PFSK-1 (cell line): Measurements from ENCODE around the gene MAML2.

Experiments
- FOXP2 ChIP-seq: optimal IDR thresholded peaks from 2 replicates; pipeline ENCODE3; 2011; ENCODE audit warnings: borderline replicate concordance, control low read depth, inconsistent platforms; ENCODE audit not compliant: insufficient read depth; ENCODE audit errors: extremely low read length, extremely low read depth
- POLR2AphosphoS5 ChIP-seq: IDR thresholded peaks from 2 replicates; pipeline ENCODE4 v1.6.1; 2012; ENCODE audit warnings: low read depth, mild to moderate bottlenecking, control low read depth, low read length, moderate library complexity
- SIN3A ChIP-seq: IDR thresholded peaks from 2 replicates; pipeline ENCODE4 v1.6.1; 2012; ENCODE audit warnings: mild to moderate bottlenecking, low read length, moderate library complexity, borderline replicate concordance; ENCODE audit not compliant: insufficient read depth
- TAF1 ChIP-seq: IDR thresholded peaks from 2 replicates; pipeline ENCODE4 v1.6.1; 2012; ENCODE audit warnings: low read length, control low read depth, borderline replicate concordance; ENCODE audit not compliant: insufficient read depth
- TF ChIP-seq, protein P1 (sequence below), 2 experiments: IDR thresholded peaks; 2 replicates each; pipeline versions ENCODE4 v1.6.1 to v1.8.0; 2011 to 2012; ENCODE audit warnings: low read depth in 2 of 2, low read length in 2 of 2, control low read depth in 1 of 2, inconsistent platforms in 1 of 2, mild to moderate bottlenecking in 1 of 2, moderate library complexity in 1 of 2; ENCODE audit not compliant: insufficient read depth in 1 of 2

MAML2 gene

DNA sequence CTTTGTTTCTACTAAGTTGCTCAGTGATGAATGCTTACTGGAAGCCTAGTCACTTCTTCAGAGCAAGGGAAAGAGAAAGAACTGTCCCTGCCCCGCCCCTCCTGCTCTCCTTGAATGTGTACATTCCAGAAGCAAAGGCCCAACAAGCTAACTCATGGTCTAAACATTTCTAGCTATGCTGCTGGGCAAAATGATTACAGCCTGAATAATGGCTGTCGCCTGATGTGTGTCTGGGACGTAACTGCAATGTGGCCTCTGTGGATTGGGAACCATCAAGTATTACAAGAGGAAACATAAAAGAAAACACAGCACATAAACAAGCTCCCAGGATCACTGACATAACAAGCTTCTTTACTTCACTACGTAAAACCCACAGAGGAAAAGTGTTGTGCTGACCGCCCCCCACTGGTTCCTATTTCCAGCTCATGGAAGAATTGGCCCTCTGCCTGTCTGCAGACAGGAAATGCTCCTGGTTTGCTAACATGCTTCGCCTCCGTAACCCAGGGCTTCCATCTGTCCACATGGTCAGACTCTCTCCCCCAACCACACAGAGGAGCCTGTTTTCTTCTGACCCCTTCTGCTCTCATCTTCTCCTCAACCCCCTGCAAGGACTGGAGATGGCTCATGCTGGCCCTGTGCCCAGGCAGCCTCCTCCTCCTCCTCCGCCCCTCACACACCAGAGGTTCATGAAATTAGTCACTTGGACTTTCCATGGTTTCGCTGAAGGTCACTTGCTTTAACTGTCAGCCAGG is 187.2 kb downstream of the MAML2 start:
- 0 out of 2 replicates have a peak, but pooled peaks have one; percentile 15 for TF ChIP-seq TAF1
- TF ChIP-seq, protein P1, sequence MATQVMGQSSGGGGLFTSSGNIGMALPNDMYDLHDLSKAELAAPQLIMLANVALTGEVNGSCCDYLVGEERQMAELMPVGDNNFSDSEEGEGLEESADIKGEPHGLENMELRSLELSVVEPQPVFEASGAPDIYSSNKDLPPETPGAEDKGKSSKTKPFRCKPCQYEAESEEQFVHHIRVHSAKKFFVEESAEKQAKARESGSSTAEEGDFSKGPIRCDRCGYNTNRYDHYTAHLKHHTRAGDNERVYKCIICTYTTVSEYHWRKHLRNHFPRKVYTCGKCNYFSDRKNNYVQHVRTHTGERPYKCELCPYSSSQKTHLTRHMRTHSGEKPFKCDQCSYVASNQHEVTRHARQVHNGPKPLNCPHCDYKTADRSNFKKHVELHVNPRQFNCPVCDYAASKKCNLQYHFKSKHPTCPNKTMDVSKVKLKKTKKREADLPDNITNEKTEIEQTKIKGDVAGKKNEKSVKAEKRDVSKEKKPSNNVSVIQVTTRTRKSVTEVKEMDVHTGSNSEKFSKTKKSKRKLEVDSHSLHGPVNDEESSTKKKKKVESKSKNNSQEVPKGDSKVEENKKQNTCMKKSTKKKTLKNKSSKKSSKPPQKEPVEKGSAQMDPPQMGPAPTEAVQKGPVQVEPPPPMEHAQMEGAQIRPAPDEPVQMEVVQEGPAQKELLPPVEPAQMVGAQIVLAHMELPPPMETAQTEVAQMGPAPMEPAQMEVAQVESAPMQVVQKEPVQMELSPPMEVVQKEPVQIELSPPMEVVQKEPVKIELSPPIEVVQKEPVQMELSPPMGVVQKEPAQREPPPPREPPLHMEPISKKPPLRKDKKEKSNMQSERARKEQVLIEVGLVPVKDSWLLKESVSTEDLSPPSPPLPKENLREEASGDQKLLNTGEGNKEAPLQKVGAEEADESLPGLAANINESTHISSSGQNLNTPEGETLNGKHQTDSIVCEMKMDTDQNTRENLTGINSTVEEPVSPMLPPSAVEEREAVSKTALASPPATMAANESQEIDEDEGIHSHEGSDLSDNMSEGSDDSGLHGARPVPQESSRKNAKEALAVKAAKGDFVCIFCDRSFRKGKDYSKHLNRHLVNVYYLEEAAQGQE (IDR thresholded peaks at IDR 0.05; ENCODE audit: insufficient read depth in 1 of 2, low read depth in 2 of 2, low read length in 2 of 2) = no peak
- peak; percentile 80 for TF ChIP-seq FOXP2
- peak; percentile 81; the same call in 1 of the 2 replicates for TF ChIP-seq SIN3A
- no peak for TF ChIP-seq POLR2AphosphoS5

DNA sequence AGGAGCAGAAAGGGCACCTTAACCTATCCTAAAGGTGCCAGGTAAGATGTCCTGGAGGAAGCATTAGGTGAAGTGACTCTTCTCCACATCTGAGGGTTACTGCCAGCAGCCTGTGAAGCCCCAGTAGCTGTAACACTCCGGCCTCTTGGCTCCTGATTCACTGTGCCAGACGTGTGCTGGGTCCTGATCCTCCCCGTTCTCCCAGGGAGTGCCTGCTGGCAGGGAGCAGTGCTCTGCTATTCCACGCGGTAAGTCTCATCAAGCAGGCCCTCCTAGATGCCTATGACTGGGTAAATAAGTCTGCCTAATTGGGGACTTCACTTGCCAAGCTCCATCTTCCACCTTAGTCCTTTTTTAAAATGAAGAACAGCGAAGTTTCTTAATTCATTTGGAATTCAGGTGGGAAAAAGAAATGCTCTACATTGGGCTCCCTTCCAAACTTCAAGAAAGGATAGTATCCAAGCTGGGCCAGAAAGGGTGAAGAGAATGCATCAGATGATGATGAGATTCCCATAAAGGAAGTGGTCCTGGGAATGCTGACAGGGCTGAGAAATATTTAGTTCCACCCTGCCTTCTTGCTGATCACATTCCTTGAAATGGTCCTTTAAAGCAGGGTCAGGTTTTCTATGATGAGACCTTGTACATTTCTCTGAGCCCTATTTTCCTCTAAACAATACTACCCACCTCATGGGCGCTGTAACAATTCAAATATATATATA is 188.0 kb downstream of the MAML2 start:
- TF ChIP-seq FOXP2 = no peak
- TF ChIP-seq, protein P1 (IDR thresholded peaks at IDR 0.05; ENCODE audit: insufficient read depth in 1 of 2, low read depth in 2 of 2, low read length in 2 of 2) = no peak

DNA sequence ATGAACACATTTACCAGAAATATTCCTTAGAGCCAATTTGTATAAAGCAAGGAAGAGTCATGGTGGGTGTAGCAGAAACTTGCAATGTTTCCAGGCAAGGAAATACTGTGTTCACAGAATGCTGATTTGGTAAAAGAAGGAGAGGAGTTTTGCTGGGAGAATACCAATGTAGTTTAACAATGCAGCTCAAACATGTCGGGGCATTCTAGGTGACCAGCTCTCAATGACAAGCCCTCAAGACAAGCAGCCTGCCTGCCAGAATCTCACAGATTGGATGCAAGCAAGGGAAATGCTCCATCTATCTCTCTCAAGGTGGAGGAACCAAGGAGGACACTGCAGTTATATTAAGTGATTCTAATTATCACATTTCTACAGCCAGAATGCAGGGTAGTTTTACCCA is 190.4 kb downstream of the MAML2 start:
- TF ChIP-seq POLR2AphosphoS5 (no peak), SIN3A (no peak)

DNA sequence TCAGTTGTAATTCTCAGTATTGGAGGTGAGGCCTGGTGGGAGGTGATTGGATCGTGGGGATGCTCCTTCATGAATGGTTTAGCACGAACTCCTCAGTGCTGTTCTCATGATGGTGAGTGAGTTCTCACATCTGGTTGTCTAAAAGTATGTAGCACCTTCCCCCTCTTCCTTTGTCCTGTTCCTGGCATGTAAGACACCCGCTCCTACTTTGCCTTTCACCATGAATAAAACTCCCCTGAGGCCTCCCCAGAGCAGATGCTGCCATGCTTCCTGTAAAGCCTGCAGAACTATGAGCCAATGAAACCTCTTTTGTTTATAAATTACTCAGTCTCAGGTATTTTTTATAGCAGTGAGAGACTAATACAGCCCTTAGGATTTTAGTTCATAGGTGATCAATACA is 191.5 kb downstream of the MAML2 start:
- TF ChIP-seq, protein P1 (IDR thresholded peaks at IDR 0.05; ENCODE audit: insufficient read depth in 1 of 2, low read depth in 2 of 2, low read length in 2 of 2) = no peak
- TF ChIP-seq TAF1 (no peak), FOXP2 (no peak), SIN3A (no peak), POLR2AphosphoS5 (no peak)

DNA sequence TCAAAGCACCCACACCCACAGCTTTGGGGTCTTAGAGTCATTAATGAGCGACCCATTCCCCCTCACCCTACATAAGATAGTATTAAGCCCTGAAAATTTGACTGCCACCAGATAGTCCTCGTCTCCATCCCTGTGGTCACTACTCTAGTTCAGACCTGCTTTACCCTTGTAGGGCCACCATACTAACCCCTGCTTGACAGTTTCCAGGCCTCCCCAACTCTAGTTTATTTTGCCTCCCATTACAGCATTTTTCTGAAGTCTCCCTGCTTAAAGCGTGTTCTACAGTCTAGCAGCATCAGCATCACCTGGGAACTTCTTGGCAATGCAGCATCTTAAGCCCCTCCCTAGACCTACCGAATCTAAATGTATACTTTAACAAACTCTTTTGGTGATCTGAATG is 192.4 kb downstream of the MAML2 start:
- no peak for TF ChIP-seq SIN3A
- TF ChIP-seq, protein P1 (IDR thresholded peaks at IDR 0.05; ENCODE audit: insufficient read depth in 1 of 2, low read depth in 2 of 2, low read length in 2 of 2) = no peak
- no peak for TF ChIP-seq FOXP2
